HG03565 (cell line): ENCODE data around the gene GNG7.
"Not testable (repeated sequence)": the region's sequence is repeated elsewhere in the genome, so short reads cannot be mapped to it uniquely, and the experiment has no call there.

Experiments used
- ATAC-seq: cut with Tn5 transposase; IDR thresholded peaks from one replicate; pipeline ENCODE4 v1.9.1; 2021; ENCODE audit warnings: mild to moderate bottlenecking, moderate library complexity; ENCODE audit not compliant: unreplicated experiment

Gene GNG7

DNA sequence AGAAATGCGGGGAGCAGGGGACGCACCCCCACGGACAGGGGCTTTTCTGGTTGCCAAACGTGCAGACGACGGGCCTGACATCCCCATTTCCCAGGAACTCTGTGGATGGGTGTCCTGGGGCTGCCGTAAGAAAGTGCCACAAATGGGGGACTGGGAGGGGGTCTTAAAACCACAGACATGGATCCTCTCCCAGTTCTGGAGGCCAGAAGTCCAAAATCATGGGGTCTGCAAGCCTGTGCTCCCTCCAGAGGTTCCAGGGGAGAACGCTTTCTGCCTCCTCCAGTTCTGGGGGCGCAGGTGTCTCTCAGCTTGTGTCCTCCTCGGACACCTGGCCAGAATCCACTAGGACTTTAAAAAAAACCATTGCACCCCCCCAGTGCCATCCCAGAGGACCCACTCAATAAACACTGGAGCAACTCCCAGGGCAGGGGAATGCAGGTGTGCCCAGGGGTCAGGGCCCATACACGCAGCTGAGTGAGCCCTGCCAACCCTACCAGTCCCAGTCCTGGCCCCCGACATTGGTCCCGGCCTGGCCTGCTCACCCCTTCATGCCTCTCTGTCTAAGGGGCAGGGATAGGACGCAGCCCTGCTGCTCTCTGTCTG lies 122.7 kb downstream of the GNG7 start:
- ATAC-seq: no peak

DNA sequence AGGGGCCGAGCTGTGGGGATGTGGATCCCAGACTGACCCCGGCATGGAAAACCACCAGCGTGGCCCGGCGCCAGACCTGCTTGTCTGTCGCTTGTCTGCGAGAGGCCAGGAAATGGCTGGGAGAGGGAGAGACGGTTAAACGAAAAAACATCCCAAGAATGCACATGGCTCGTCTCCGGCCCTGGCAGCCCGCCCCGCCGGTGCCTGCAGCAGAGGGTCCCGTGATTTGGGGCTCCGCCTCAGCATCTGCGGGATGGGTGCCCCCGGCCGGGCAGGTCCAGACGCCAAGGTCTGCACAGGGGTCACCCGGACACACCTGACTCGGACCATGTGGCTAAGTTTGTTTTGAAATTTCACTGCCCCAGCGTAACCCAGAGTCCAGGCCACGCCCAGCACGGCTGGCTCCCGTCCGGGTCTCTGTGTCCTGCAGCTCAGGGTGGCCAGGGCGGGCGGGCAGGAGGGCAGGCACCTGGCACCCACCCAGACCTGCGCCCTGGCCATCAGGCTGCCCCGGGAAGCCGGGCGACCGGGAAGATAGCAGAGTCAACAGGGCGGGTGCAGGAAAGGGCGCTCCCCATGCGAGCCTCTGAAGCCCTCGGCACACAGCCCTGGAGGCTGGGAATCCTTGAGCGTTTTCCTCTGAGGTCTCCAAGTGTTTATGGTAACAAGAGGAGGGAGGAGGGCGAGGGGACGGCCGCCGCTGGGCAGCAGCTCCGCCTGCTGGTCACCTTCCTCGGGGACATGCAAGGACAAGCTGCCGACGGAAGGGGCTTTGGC lies 123.4 kb downstream of the GNG7 start:
- no peak for ATAC-seq

DNA sequence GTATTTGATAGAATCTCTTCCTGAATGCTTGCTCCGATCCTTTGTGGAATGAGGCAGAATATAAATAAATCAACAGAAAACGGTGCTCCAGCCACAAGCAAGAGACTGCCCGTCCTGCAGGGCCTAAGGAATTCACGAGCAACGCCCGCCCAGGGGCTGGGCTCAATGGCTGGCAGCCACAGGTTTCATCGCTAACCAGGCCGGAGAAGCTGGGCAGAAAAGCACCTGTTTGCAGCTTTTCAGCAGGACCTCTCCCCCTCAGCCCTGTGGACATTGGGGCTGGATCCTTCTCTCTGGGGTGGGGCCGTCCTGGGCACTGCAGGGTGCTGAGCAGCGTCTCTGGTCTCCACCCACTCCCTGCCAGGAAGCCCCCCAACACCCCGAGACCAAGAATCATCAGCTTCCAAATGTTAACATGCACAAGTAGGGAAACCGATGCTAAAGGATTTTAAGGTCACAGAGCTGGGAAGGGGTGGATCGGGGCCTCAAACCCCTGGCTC lies 124.1 kb downstream of the GNG7 start:
- no peak for ATAC-seq

DNA sequence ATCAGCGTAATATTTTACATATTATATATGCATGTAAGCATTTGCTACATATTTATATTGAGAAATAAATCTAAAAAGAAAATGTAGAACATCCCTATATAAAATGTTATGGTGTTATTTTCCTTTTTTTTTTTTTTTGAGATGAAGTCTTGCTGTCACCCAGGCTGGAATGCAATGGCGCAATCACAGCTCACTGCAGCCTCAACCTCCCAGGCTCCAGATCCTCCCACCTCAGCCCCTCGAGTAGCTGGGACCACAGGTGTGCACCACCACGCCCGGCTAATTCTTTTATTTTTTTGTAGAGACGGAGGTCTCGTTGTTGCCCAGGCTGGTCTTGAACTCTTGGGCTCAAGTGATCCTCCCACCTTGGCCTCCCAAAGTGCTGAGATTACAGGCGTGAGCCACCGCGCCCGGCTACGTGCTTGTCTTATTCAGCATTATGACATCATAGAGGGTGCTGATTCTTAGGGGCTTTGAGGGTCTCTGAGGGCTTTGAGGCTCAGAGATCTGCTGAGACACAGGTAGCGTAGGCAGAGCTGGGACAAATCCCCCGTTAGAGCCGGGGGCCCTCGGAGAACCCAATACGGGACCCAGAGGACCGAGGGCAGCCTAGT lies 124.7 kb downstream of the GNG7 start:
- no peak for ATAC-seq

DNA sequence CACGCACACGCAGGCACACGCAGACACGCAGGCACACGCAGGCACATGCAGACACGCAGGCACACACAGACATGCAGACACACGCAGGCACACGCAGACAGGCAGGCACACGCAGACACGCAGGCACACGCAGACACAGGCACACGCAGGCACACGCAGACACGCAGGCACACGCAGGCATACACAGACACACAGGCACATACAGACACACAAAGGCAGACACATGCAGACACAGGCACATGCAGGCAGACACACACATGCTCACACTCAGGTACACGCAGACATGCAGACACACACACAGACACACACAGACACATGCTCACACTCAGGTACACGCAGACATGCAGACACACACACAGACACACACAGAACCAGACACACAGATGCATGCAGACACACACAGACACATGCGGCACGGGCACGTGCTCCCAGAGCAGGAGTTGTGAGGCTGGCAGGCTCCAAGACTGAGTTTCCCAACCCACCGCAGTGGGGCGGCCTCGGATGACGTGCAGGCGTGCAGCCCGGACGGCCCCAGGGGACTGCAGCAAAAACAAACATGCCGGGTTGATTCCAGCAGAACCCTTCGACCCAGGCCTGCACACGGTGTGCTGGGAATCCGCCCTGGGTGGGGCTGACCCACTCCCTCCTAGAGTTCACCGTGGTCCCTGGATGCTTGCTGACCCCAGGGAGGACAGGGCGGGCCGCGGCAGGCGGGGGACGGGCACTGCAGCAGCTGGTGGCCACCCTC lies 126.6 kb downstream of the GNG7 start:
- no peak for ATAC-seq

DNA sequence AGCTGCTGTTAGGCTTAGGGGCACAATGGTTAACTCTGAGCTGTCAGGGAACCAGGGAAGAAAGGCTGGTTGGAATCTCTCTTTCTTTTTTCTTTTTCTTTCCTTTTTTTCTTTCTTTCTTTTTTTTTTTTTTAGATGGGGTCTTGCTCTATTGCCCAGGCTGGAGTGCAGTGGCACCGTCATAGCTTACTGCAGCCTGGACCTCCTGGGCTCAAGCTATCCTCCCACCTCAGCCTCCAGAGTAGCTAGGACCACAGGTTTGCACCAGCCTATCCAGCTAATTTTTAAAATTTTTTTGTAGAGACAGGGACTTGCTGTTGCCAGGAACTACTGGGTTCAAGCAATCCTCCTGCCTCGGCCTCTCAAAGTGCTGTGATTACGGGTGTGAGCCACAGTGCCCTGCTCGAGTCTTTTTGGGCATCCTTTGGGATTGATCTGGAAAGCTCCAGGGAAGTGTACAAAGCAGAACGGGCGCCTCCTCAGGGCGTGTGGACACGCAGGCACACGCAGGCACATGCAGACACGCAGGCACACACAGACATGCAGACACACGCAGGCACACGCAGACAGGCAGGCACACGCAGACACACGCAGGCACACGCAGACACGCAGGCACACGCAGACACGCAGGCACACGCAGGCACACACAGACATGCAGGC lies 127.4 kb downstream of the GNG7 start:
- ATAC-seq: no peak

DNA sequence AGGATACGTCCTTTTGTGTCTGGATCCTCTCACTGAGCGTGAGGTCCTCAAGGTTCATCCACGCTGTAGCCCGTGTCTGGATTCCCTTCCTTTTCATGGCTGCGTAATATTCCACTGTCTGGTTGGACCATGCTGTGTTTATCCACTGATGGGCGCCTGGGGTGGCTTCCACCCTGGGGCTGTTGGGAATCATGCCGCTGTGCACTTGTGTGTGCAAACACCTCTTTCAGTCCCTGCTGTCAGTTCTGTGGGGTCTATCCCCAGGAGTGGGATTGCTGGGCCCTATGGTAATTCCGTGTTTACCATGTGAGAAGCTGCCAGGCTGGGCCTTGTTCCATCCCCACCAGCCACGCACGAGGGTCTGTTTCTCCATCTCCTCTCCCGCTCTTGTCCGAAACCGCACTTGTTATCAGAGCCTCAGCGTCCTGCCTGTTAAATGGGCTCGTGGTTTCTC lies 128.0 kb downstream of the GNG7 start:
- ATAC-seq: no peak

DNA sequence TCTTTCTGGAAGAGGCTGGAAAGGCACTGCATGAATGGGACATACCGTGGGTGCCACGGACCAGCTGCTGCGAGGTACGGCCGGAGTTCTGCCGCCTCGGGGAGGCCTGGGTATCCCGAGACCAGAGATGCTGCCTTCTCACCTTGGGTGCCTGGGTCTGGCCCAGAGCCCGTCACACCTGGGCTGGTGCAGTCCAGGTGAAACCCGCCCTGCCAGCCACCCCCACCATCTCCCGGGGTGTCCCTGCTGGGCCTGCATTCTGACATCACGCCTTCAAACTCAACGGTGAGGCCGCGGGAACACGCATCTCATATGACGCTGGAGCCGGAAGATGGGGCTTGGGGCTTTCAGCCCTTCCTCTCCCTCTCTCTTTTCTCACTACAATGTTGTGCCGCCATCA lies 128.6 kb downstream of the GNG7 start:
- no peak for ATAC-seq

DNA sequence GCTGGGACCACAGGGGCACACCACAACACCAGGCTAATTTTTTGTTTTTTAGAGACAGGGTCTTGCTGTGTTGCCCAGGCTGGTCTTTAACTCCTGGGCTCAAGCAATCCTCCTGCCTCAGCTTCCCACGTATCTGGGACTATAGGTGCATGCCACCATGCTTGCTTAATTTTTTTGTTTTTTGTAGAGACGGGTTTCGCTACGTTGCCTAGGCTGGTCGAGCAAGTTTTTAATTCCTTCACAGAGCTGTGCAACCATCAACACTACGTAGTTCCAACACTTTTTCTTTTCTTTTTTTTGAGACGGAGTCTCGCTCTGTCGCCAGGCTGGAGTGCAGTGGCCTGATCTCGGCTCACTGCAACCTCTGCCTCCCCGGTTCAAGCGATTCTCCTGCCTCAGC lies 130.3 kb downstream of the GNG7 start:
- not testable (repeated sequence) for ATAC-seq

DNA sequence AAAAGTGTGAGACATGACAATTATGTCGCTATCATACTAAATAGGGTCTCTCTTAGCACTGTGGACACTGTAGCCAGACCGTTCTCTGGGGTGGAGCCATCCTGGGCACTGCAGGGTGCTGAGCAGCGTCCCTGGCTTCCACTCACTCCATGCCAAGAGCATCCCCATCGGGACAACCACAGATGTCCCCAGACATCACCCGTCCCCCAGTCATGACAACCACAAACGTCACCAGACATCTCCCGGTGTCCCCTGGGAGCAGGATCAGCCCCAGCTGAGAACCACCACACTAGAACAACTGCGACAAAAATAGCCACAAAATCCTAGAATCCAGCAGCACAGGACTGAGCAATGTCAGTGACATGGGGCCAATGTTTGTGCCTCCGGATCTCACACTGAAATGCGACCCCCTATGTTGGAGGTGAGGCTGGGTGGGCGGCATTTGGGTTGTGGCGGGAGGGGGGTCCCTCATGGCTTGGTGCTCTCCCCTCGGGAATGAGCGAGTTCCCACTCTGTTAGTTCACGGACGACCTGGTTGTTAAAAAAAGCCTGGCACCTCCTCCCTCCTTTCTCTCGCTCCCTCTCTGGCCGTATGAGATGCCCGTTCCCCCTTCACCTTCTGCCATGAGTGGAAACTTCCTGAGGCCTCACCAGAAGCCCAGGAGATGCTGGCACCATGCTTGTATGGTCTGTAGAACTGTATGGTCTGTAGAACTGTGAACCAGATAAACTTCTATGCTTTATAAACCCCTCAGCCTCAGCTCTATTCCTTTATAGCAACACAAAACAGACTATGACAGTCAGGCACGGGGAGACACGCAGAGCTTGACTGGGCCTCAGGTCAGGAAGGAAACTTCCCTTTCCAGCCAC lies 132.7 kb downstream of the GNG7 start:
- no peak for ATAC-seq

DNA sequence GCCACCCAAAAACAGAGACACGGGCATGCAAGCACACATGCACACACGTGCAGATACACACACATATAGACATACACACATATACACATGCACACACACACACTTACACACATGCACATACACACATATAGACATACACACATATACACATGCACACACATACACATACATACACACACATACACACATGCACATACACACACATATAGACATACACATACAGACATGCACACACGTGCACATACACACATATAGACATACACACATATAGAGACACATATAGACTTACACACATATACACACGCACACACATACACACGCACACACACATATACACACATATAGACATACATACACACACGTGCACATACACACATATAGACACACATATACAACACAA lies 134.5 kb downstream of the GNG7 start:
- no peak for ATAC-seq

DNA sequence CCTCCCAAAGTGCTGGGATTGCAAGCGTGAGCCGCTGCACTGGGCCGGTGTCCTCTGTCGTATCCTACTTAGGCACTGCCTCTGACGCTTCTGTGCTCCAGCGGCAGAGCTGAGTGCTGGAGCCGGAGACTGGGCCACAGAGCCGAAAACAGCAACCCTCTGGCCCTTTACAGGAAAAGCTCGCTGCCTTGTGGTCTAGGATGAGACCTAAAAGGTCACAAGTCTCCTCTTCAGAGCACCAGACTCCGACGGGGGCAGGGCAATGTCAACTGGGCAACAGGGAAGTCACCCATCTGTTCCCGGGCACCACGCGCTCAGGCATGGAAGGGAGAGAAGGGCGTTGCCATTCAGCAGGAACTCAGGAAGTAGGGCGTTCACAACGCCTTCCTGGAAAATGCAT lies 134.9 kb downstream of the GNG7 start:
- no peak for ATAC-seq

DNA sequence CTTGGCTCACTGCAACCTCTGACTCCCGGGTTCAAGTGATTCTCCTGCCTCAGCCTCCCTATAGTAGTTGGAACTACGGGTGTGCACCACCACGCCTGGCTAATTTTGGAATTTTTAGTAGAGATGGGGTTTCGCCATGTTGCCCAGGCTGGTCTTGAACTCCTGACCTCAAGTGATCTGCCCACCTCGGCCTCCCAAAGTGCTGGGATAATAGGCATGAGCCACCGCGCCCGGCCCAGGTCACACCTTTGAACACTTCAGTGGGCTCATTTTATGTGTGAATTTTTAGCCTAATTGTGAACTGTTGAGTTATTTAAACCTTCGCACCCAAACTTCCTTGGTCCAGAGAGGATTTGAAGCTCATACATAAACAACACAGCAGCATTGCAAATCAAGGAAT lies 138.9 kb downstream of the GNG7 start:
- ATAC-seq: not testable (repeated sequence)

DNA sequence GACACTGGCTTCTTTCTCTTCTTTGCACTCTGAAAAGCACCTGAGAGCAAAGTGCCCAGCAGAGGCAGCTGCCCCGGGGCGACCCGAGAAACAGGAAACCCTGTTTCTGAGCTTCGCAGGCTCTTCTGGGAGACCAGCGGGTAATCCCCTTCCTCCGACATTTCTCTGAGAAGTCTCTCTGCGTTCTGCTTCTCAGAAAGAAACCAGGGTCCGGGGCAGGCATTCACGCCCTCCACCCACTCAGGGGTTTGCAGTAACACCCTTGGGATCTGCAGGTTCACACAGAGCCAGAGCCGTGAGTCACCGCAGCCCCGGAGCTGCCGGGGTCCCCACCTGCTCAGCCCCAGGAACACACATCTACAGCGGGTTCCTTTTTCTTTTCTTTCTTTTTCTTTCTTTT lies 140.6 kb downstream of the GNG7 start:
- ATAC-seq: peak; percentile 62

DNA sequence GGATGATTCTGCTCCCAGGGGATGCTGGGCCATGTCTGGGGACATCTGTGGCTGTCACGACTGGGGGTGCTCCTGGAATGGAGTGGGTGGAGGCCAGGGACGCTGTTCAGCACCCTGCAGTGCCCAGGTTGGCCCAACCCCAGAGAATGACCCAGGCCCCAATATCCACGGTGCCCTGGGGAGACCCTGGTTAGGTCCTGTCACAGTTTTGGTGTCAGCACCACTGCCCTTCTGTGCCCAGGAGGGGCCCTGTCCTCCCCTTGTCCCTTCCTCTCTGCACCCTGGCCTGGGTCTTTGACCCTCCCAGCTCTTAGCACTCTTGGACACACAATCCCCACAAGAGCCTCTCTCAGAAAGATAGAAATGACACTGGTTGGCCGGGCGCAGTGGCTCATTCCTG lies 141.3 kb downstream of the GNG7 start:
- ATAC-seq: no peak

DNA sequence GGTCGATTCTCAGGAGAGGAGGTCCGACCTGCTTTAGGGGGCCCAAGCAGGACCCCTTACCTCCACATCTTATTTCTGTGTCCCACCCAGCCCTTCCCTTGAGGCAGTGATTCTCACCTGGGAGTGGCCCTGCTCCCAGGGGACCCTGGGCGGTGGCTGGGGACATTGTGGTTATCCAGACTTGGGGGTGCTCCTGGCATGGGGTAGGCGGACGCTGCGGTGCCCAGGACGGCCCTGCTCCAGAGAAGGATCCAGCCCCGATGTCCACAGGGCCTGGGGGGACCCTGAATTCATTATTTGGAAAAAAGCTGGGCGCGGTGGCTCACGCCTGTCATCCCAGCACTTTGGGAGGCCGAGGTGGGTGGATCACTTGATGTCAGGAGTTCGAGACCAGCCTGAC lies 142.1 kb downstream of the GNG7 start:
- no peak for ATAC-seq

DNA sequence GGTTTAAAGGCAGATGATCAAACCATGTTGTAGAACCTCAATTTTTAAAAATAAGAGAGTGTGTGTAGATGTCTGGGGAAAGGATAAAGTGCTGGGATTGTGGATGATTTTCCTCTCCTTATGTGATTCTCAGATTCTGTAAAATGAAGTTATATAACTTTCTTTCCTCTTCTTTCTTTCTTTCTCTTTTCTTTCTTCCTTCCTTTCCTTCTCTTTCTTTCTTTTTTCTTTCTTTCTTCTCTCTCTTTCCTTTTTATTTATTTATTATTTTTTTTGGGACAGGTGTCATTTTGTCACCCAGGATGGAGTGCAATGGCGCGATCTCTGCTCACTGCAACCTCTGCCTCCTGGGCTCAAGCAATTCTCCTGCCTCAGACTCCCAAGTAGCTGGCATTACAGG lies 144.0 kb downstream of the GNG7 start:
- ATAC-seq: no peak

DNA sequence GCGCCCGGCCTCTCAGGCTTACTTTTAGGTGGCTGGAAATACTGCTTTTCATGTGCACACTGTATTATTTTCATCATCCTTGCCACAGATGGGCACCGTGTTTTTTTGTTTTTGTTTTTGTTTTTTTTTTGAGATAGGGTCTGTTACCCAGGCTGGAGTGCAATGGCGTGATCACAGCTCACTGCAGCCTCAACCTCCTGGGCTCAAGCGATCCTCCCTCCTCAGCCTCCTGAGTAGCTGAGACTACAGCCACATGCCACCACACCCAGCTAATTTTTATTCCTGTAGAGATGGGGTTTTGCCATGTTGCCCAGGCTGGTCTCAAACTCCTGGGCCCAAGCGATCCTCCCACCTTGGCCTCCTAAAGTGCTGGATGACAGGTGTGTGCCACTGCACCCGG lies 144.4 kb downstream of the GNG7 start:
- not testable (repeated sequence) for ATAC-seq

DNA sequence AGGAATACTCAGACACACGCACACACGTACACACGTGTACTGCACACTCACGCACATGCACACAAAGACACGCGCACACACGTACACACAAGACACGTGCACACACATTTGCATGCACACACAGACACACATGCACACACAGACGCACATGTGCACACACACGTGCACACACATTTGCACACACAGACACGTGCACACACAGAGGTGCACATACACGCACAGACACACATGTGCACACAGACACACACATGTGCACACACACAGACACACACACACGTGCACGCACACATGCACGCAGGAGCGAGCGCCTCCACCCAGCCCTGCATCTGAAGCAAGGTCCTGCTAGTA lies 145.4 kb downstream of the GNG7 start:
- ATAC-seq: no peak
